ENCODE results near the gene TBX21. TPM values are rescaled to one million over a fixed set of nuclear protein-coding genes. Genes with fewer than 3 reads are reported as not detected.
"Not testable (repeated sequence)": the region's sequence is repeated elsewhere in the genome, so short reads cannot be mapped to it uniquely, and the experiment has no call there.

TBX21 gene
- polyA plus RNA-seq, 10 donors = 0.13 to 0.66 (median 0.20) TPM; not detected in 1

DNA sequence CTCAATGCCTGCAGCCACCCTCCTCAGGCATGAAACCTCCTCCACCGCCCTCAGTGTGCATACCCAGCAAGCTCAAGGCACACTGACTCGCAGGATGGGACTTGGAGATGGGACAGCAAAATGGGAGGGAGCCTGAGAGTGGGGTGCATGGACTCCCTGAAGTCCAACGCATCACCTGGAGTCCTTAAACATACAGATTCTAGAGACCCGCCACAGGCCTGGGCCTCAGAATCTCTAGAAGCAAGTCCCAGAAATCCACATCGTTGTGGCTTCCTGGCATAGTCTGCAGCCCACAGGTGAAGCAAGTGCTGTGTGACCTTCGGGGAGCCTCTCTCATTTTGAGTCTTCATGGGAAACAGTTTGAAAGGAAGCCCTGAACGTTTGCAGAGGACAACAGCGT lies 3.6 kb upstream of the TBX21 start:
- no peak for DNase-seq

- DNase-seq = no peak
Measured at GRCh38 chr17:47730681-47731080, 2.4 kb upstream of the TBX21 start.

DNA sequence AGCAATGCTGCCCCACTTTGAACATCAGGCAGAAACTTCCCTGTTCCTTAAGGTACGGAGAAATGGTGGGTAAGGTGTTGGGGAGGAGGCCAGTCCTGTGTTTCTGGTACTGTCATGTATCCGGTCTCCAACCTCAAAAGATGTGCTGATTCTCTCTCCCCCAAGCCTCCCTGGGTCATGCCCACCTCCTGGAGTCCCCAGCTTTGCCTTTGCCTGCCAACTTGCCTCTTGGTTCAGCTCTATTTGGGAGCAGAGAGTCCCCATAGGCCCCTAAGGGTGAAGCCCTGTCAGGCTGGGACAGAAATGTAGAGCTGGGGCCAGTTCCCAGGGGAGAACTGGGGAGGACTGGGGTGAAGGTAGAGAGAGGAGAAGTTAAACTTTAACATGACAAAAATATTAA lies 1.6 kb upstream of the TBX21 start:
- DNase-seq = no peak

- no peak for DNase-seq
Measured at GRCh38 chr17:47732399-47733046, 513 bp upstream of the TBX21 start.

DNA sequence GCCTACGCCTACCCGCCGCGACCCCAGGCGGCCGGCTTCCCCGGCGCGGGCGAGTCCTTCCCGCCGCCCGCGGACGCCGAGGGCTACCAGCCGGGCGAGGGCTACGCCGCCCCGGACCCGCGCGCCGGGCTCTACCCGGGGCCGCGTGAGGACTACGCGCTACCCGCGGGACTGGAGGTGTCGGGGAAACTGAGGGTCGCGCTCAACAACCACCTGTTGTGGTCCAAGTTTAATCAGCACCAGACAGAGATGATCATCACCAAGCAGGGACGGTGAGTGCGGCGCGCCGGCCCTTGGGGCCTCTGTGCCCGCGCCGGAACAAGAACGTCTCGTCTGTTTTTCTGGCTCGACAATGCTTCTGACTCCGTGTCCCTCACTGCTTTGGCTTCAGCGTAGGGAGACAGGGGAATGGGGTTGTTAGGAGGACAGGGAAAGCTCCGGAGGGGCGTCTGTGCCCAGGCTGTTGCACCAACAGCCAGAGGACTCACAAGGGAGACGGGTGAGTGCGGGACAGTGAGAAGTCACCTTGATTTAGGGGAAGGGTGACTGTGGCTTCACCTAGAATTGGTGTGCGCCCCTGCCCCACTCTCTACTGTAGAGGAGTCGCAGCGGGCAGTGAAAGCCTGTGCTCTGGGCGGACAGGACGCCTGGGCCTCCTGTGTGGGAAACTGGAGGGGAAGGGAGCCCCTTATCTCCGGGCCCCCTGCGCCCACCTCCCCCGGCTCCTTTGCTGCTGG lies 806 bp downstream of the TBX21 start:
- DNase-seq = no peak

DNA sequence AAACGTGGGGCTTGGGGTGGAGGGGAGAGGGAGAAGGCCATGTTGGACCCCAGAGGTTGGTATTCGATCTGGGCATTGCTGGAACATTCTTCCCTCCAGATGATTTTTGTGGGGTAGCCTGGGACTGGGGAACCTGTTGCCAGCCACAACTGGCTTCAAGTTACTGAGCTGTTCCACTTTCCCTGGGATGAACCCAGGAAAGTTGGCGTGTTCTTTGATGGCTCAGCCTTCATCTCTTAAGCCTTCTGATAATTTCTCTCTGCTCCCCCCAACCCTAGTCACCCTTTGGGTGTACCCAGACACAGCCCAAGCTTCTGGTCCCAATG lies 2.1 kb downstream of the TBX21 start:
- no peak for DNase-seq

DNA sequence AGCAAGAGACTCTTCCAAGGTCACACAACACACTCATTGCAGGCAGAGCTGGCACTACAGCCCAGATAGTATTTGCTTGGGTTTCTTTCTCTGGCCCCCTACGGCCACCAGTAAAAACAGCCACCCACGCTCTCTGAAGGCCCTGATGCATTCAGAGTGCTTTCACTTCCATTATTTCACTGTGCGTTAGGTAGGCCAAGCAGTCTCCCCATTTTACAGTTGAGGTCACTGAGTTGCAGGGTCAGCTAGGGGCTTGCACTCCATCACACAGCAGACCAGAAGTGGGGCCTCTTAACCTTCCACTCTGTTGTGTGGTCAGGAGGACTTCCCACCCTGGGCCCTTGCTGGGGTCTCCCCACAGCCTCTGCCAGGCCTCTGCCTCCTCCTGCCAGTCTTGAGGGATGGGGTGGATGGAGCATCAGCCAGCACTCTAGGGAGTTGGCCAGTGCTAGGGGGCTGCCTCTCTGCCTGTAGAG lies 2.5 kb downstream of the TBX21 start:
- DNase-seq = no peak

GRCh38 chr17:47736501-47737495 lies 3.8 kb downstream of the TBX21 start:
- no peak for DNase-seq

- DNase-seq = no peak
Measured at GRCh38 chr17:47738178-47738577, 5.1 kb downstream of the TBX21 start.

DNA sequence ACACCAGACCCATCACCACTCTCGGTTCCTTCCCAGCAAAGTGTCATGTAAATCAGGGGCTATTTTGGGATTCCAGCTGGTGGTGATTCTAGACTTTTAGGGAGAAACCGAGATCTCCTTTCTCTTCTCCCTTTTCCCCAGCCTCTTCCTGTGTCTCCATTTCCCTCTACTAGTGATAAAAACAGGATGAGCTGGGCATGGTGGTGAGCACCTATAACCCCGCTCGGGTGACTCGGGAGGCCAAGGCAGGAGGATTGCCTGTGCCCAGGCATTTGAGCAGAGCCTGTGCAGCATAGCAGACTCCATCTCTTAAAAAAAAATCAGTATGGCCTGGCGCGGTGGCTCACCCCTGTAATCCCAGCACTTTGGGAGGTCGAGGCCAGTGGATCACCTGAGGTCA lies 6.1 kb downstream of the TBX21 start:
- no peak for DNase-seq

DNA sequence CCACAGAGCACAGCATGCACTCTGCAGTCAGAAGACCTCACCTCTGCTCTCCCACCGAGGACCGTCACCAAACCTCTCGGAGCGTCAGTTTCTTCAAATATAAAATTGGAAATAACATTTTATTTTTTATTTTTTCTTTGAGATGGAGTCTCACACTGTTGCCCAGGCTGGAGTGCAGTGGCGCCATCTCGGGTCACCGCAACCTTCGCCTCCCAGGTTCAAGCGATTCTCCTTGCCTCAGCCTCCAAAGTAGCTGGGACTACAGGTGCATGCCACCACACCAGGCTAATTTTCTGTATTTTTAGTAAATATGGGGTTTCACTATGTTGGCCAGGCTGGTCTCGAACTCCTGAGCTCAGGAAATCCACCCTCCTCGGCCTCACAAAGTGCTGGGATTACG lies 6.9 kb downstream of the TBX21 start:
- DNase-seq = not testable (repeated sequence)

DNA sequence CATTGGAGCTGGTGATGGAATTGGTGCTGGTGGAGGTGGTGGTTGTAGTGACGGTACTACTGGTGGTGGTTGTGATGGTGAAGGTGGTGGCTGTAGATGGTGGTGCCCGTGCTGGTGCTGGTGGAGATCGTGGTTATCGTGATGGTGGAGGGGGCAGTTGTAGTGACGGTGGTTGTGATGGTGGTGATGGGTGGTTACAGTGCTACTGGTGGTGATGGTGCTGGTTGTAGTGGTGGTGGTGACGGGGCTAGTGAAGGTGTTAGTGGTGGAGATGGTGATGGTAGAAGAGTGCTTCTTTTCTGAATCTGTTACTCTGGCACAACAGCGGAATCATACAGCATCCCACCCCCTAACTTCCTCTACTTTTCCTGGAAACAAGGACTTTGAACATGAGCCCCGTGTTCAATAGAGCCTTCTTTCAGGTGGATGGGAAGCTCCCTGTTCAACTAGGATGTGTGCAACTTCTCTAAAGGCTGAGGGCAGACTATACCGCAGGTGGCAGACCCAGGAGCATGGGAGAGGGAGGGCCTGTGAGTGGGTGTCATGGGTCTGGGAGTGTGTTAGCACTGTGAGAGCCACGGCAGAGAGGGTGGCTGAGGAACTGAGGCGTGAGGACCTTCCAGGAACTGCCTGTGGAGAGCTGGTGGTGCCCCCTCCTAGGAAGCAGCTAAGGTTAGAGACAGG lies 8.2 kb downstream of the TBX21 start:
- DNase-seq = no peak

DNA sequence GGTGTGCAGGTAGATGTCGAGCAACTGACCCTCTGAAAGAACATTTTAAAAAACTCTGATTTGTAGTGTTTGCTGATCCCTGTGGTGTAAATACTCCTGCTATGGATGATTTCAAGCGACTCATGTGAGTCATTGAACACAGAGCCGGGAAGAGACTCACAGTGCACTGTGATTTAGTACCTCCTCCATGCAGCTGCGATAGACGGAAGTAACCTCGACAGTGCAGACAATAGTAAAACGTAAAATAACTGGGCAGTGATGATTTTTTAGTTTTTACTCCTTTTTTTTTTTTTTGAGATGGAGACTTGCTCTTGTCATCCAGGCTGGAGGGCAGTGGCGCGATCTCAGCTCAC lies 8.7 kb downstream of the TBX21 start:
- no peak for DNase-seq

DNA sequence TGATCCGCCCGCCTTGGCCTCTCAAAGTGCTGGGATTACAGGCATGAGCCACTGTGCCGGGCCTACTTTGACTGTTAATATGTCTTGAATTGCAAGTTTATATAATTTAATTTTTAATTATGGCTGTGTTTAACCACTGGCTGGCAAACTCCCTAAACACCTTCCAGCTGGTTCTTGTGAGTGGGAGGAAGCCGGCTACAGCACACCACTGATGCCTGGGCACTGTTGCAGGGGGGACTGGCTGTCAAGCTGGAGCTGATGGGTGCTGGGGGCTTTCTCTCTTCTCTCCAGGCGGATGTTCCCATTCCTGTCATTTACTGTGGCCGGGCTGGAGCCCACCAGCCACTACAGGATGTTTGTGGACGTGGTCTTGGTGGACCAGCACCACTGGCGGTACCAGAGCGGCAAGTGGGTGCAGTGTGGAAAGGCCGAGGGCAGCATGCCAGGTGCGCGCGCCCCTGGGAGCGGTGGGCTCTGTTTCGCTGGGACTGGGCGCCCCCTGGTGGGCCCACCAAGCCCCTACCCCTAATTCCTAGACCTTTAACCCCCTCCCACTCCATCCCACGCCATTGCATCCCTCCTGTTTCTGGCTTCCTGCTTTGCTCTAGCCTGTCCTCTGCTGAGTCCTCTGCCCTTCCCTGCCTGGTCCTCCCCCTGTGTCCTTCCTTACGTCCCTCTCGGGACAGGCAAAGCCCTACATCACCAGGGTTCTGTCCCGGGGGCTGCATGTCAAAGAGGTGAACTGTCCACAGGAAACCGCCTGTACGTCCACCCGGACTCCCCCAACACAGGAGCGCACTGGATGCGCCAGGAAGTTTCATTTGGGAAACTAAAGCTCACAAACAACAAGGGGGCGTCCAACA lies 9.5 kb downstream of the TBX21 start:
- DNase-seq = peak in 1 of 3 donors; percentile 32

DNA sequence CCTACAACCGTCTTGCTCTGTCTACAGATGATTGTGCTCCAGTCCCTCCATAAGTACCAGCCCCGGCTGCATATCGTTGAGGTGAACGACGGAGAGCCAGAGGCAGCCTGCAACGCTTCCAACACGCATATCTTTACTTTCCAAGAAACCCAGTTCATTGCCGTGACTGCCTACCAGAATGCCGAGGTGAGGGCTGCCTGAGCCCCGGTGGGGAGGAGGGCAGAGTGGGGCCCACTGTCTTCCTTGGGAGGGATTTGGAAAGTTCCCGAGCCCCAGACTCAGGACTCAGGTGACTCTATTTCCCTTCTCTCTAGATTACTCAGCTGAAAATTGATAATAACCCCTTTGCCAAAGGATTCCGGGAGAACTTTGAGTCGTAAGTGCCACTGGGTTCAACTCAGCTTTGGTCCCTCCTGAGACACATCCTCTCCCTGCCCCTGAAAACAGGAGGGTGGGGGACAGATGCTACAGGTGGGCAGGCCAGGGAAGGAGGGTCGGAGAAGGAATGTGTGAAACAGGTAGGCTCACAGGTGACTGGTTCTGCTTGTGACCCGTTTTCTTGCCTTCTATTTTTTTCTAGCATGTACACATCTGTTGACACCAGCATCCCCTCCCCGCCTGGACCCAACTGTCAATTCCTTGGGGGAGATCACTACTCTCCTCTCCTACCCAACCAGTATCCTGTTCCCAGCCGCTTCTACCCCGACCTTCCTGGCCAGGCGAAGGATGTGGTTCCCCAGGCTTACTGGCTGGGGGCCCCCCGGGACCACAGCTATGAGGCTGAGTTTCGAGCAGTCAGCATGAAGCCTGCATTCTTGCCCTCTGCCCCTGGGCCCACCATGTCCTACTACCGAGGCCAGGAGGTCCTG lies 11.4 kb downstream of the TBX21 start:
- DNase-seq = no peak

DNA sequence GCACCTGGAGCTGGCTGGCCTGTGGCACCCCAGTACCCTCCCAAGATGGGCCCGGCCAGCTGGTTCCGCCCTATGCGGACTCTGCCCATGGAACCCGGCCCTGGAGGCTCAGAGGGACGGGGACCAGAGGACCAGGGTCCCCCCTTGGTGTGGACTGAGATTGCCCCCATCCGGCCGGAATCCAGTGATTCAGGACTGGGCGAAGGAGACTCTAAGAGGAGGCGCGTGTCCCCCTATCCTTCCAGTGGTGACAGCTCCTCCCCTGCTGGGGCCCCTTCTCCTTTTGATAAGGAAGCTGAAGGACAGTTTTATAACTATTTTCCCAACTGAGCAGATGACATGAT lies 12.0 kb downstream of the TBX21 start:
- DNase-seq = no peak

DNA sequence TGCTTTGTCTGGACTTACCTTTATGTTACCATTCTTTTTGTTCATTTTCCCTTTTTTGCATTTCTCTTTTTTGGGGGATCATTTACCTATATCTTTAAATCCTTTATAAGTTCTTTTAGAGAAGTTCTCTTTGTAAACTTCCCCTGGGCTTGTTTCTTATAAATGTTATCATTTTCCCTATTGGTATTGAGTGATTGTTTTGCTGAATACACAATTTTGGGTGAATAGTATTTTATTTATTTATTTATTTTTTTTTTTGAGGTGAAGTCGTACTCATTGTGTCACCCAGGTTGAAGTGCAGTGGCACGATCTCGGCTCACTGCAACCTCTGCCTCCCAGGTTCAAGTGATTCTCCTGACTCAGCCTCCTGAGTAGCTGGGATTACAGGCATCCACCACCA lies 18.4 kb downstream of the TBX21 start:
- no peak for DNase-seq

DNA sequence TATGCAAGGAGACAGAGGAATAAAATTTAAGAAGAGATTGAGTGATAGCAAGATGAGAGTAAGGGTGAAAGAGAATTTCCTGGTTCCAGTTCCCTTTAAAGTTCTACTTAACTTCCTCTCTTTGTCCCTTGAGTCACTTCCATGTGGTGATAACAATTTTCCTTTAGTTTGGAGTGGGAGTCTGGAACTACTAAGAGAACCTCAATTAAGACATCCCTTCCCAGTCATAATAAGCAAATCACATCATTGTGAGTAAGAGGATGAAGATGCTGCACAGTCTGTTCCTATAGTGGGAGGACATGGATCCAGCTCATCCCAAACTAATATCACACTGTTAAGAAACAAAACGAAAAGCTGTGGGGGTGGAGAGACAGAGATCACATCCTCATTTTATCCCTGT lies 24.4 kb downstream of the TBX21 start:
- DNase-seq = no peak

GRCh38 chr17:47760409-47761140 lies 27.5 kb downstream of the TBX21 start:
- no peak for DNase-seq

All from muscle of back (tissue), 11 donors.